Upper lobe of right lung (tissue), 1 donor: ENCODE data around the gene TTC21A. TPM values are rescaled to one million over a fixed set of nuclear protein-coding genes. Genes with fewer than 3 reads are reported as not detected.

Experiments
- ATAC-seq: fragments of 200-7000 bp; cut with Tn5 transposase; one replicate; pipeline ENCODE4 v1.9.1; 2020; ENCODE audit warnings: mild to moderate bottlenecking, moderate library complexity
- DNase-seq: peaks from one replicate; pipeline ENCODE4 v3.0.0-alpha.2; 2020
- H3K27ac ChIP-seq: fragments of 200-600 bp; one replicate; pipeline ENCODE4 v1.8.0; 2022
- H3K27me3 ChIP-seq: fragments of 200-600 bp; one replicate; pipeline ENCODE4 v1.8.0; 2022; ENCODE audit warnings: mild to moderate bottlenecking
- H3K36me3 ChIP-seq: fragments of 200-600 bp; one replicate; pipeline ENCODE4 v1.8.0; 2022
- H3K4me1 ChIP-seq: fragments of 200-600 bp; one replicate; pipeline ENCODE4 v1.8.0; 2022
- H3K4me3 ChIP-seq: fragments of 200-600 bp; one replicate; pipeline ENCODE4 v1.8.0; 2022; ENCODE audit warnings: mild to moderate bottlenecking
- H3K9me3 ChIP-seq: fragments of 200-600 bp; one replicate; pipeline ENCODE4 v1.8.0; 2022
- intact Hi-C: fragments of 100-400 bp; cut with DNase I; formaldehyde crosslinking; loops from one replicate; pipeline ENCODE4 v1.11.0; 2022
- total RNA-seq: library from RNA; stranded (reverse); fragmentation: NEBNext Ultra II Directional; extraction: Animal tissue kit (Norgen Biotek cat#: 25700); gene quantifications from one replicate; pipeline ENCODE4 v1.2.1, GENCODE V29; 2021
- TF ChIP-seq, protein P1 (sequence below): fragments of 200-600 bp; IDR thresholded peaks from one replicate; pipeline ENCODE4 v1.8.0; 2022; ENCODE audit warnings: antibody characterized with exemption
- donor health status: DM: no; HTN: yes; CAD: no; lungs with severe emphysema.

TTC21A gene
- total RNA-seq, 1 donor from 2014 or later: 11.6 TPM

DNA sequence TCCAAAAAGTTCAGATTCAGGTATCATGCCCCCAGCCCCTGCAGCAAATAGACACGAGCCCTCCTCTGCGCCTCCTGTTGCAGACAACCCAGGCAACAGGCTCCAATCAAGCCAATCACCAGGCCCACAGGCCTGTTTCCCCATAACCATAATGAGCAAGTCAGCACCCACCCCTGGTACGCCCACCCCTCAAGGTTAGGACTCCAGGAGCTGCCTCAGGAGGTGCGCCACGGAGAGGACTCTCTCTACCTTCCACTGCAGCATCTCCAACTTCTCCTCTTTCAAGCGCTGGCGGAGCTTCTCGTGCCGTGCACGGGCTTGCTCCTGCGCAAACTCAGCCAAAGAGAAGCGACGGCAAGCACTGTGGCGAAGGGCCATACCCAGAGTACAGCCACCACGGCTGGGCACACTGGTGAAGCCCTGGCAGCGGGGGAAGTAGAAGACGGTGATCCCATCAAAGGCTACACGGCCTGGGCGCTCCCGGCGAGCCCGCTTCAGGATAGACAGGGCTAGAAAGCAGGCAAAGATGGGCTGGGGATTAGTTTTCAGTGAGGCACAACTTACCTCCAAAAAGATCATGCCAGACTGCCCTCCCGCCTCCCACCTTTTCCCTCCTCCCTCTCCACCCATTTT is 37.4 kb downstream of the TTC21A start:
- DNase-seq (no peak), ATAC-seq (no peak)
- intact Hi-C loops: no loop called here
- Histone ChIP-seq H3K4me1 (peaks cover 79% of the 10 kb centered on the region), H3K27ac (no peak overlapping the region), H3K4me3 (no peak overlapping the region), H3K36me3 (peaks cover 60% of the 10 kb centered on the region), H3K9me3 (no peaks in the 10 kb centered on the region), H3K27me3 (no peaks in the 10 kb centered on the region)
- TF ChIP-seq, protein P1, sequence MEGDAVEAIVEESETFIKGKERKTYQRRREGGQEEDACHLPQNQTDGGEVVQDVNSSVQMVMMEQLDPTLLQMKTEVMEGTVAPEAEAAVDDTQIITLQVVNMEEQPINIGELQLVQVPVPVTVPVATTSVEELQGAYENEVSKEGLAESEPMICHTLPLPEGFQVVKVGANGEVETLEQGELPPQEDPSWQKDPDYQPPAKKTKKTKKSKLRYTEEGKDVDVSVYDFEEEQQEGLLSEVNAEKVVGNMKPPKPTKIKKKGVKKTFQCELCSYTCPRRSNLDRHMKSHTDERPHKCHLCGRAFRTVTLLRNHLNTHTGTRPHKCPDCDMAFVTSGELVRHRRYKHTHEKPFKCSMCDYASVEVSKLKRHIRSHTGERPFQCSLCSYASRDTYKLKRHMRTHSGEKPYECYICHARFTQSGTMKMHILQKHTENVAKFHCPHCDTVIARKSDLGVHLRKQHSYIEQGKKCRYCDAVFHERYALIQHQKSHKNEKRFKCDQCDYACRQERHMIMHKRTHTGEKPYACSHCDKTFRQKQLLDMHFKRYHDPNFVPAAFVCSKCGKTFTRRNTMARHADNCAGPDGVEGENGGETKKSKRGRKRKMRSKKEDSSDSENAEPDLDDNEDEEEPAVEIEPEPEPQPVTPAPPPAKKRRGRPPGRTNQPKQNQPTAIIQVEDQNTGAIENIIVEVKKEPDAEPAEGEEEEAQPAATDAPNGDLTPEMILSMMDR: no peak

DNA sequence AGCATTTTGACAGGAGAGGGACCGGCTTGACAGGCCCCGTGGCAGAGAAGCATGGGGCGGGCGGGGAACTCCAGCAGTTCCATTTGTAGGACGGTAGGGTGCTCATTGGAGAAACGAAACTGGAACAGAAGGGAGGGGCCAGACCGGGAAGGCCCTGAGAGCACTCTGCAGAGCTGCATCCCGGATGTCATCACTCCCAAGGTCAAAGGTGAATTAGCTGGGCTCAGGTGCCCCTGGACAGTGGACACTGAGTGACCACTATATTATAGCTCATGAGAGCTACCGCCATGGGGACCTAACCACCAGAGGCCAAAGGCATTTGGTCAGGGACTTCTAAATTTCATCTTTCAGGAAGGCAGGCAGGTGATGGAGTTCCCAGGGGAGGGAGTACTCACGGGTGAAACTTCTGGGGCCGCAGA is 38.6 kb downstream of the TTC21A start:
- H3K27ac ChIP-seq: peak overlapping the region; percentile 70
- ATAC-seq (peak; percentile 50), DNase-seq (peak; percentile 78)
- H3K4me1 ChIP-seq: peaks cover 81% of the 10 kb centered on the region
- H3K36me3 ChIP-seq: peaks cover 49% of the 10 kb centered on the region
- H3K4me3 ChIP-seq: no peak overlapping the region
- TF ChIP-seq, protein P1: peak; percentile 38
- no peaks in the 10 kb centered on the region for H3K27me3 ChIP-seq
- intact Hi-C loops: no loop called here
- no peaks in the 10 kb centered on the region for H3K9me3 ChIP-seq

- no peaks in the 10 kb centered on the region for H3K9me3 ChIP-seq
- peaks cover 46% of the 10 kb centered on the region for H3K36me3 ChIP-seq
- peak overlapping the region; percentile 99 for H3K27ac ChIP-seq
- peak overlapping the region; percentile 33 for H3K4me3 ChIP-seq
- peaks cover 81% of the 10 kb centered on the region for H3K4me1 ChIP-seq
- intact Hi-C loops: no loop called here
- ATAC-seq (peak; percentile 63), DNase-seq (peak; percentile 84)
- H3K27me3 ChIP-seq: no peaks in the 10 kb centered on the region
- TF ChIP-seq, protein P1: no peak
Observed at GRCh38 chr3:39146611-39147591, 39.4 kb downstream of the TTC21A start.

DNA sequence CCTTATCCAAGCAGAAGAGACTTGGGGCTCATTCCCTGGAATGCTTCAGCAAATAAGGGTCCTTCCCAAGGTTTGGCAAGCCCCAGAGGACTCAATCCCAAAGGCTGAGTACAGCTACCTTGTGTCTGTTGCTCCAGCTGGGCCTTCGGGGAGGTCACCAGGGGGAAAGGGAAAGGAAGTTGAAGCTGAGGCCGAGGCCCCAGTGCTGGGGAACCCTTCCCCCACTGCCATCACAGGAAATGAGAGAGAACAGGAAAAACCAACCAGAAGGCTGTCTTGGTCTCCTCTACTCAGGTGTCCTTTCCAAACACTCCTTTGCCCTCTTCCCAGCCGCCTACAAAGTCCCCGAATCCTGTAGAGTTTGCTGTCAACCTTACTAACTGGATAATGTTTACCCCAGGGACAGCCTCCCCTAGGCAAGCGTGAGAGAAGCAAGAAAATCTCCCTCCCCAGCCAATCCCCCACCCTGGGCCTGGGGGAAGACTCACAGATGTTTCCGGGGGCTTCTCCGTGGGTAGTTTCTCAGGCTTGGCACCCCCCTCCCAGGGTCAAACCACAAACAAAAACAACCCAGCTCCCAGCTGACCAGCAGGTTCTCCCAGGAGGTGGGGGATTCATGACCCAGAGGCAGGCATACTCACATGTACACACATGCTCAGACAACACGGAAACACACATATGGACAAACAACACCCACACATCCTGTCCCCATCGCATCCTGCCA is 40.4 kb downstream of the TTC21A start:
- Histone ChIP-seq H3K27ac (peak overlapping the region; percentile 99), H3K27me3 (no peaks in the 10 kb centered on the region), H3K36me3 (peaks cover 36% of the 10 kb centered on the region), H3K4me1 (peaks cover 72% of the 10 kb centered on the region), H3K4me3 (peak overlapping the region; percentile 33), H3K9me3 (no peaks in the 10 kb centered on the region)
- TF ChIP-seq, protein P1: no peak
- no peak for ATAC-seq
- intact Hi-C loops: no loop called here
- no peak for DNase-seq

- H3K4me1 ChIP-seq: peaks cover 68% of the 10 kb centered on the region
- H3K9me3 ChIP-seq: no peaks in the 10 kb centered on the region
- peaks cover 29% of the 10 kb centered on the region for H3K36me3 ChIP-seq
- TF ChIP-seq, protein P1: no peak
- DNase-seq (no peak), ATAC-seq (no peak)
- H3K27ac ChIP-seq: peak overlapping the region; percentile 99
- intact Hi-C loops: no loop called here
- H3K27me3 ChIP-seq: no peaks in the 10 kb centered on the region
- H3K4me3 ChIP-seq: peak overlapping the region; percentile 33
Observed at GRCh38 chr3:39148435-39149058, 41.1 kb downstream of the TTC21A start.
